ENCODE data around the gene LHCGR. TPM values are rescaled to one million over a fixed set of nuclear protein-coding genes. Genes with fewer than 3 reads are reported as not detected.

LHCGR gene
- total and polyA plus RNA-seq, 2 of the 4 experiments (the other 2 are of a cell fraction), result 0.10 to 0.18 TPM

- Histone ChIP-seq H2BK5ac (ENCODE audit: low read depth, low read length, poor library complexity, severe bottlenecking) (no peak overlapping the region), H3K4me3 (ENCODE audit: insufficient read depth, low read depth, low read length) (no peak overlapping the region), H2AFZ (replicated peaks; ENCODE audit: low read length, poor library complexity) (no peak overlapping the region), H3K9ac (ENCODE audit: low read depth, low read length) (no peak overlapping the region), H3K4me1 (ENCODE audit: control insufficient read depth, insufficient read depth, low read length) (no peaks in the 10 kb centered on the region), H4K91ac (ENCODE audit: insufficient read depth, low read depth, low read length) (no peak overlapping the region), H4K20me1 (ENCODE audit: insufficient read depth, low read length) (no peaks in the 10 kb centered on the region), H3K56ac (ENCODE audit: extremely low read depth, insufficient read depth, low read length) (no peak overlapping the region), H3K14ac (replicated peaks; ENCODE audit: low read depth, low read length) (no peak overlapping the region), H3K4me2 (ENCODE audit: low read depth, low read length) (no peak overlapping the region), H3K36me3 (ENCODE audit: control insufficient read depth, insufficient read depth, low read length) (no peaks in the 10 kb centered on the region), H3K27me3 (ENCODE audit: control insufficient read depth, insufficient read depth, low read length) (peaks cover 2% of the 10 kb centered on the region; the same call in 1 of the 2 replicates), H3K27ac (ENCODE audit: insufficient read depth, low read length) (no peak overlapping the region), H3K4ac (ENCODE audit: low read depth, low read length) (no peak overlapping the region), H3K23ac (ENCODE audit: low read depth, low read length) (no peak overlapping the region), H2AK9ac (replicated peaks; ENCODE audit: low read depth, low read length, poor library complexity) (no peak overlapping the region), H2BK20ac (ENCODE audit: low read depth, low read length) (no peak overlapping the region), H4K8ac (ENCODE audit: low read depth in 2 of 2, low read length in 2 of 2) (no peak overlapping the region), H3K79me1 (ENCODE audit: low read depth in 1 of 2, low read length in 2 of 2) (no peaks in the 10 kb centered on the region), H2AK5ac (ENCODE audit: low read depth, low read length) (no peak overlapping the region), H4K5ac (ENCODE audit: low read depth, low read length) (no peak overlapping the region), H3K18ac (ENCODE audit: low read depth, low read length) (no peak overlapping the region), H2BK15ac (ENCODE audit: low read depth, low read length) (no peak overlapping the region), H2BK120ac (ENCODE audit: low read depth, low read length) (no peak overlapping the region), H3K9me1 (ENCODE audit: insufficient read depth, low read length) (no peaks in the 10 kb centered on the region), H3K9me3 (ENCODE audit: control insufficient read depth, insufficient read depth, low read length) (no peaks in the 10 kb centered on the region)
- WGBS, 2 experiments (ENCODE audit: extremely low coverage in 2 of 2, insufficient read length in 1 of 2), result 50 to 100% methylated on average over 1 to 2 of the region's 13 CpGs
- TF ChIP-seq MXI1 (IDR thresholded peaks at IDR 0.05; ENCODE audit: borderline replicate concordance, low read depth, low read length) (no peak), ELK1 (IDR thresholded peaks at IDR 0.05; ENCODE audit: borderline replicate concordance, low read depth, low read length) (no peak)
- ChIA-PET CTCF (no interaction called here), POLR2A (ENCODE audit: unreplicated experiment) (no interaction called here)
- ATAC-seq (ENCODE audit: low read depth) (no peak), DNase-seq (no peak)
- BruUV-seq (replicated peaks), result no TSS peak
- in situ Hi-C loops (cut with MboI; ENCODE audit: low sequenced_read_pairs), result no loop called here
- intact Hi-C loops (cut with micrococcal nuclease), result no loop called here
- dilution Hi-C loops (cut with HindIII; ENCODE audit: low sequenced_read_pairs, unreplicated experiment), result no loop called here
These were observed 35.1 kb upstream of the LHCGR start for GRCh38 chr2:48790407-48791170.
